Aorta (tissue), 5 donors: ENCODE measurements around the gene METTL15. TPM values are rescaled to one million over a fixed set of nuclear protein-coding genes. Genes with fewer than 3 reads are reported as not detected.

Source experiments
- ATAC-seq: fragments of 200-7000 bp; cut with Tn5 transposase; one replicate; pipeline ENCODE4 v1.9.1; 2022; ENCODE audit warnings: moderate library complexity; ENCODE audit not compliant: low FRiP score
- DNase-seq, 2 donors: peaks; one replicate each; pipeline ENCODE4 v3.0.0-alpha.2; 2020
- H3K27ac ChIP-seq, 2 donors: one replicate each; pipeline ENCODE4 v1.5.1; 2013; ENCODE audit warnings: low read length in 2 of 2, mild to moderate bottlenecking in 2 of 2, moderate library complexity in 2 of 2, control low read depth in 1 of 2, inconsistent platforms in 1 of 2, low read depth in 1 of 2
- H3K27me3 ChIP-seq, 2 donors: one replicate each; pipeline ENCODE4 v1.6.1; 2013; ENCODE audit warnings: control low read depth in 1 of 2, low read length in 1 of 2, mild to moderate bottlenecking in 1 of 2, moderate library complexity in 1 of 2; ENCODE audit not compliant: insufficient read depth in 2 of 2, control insufficient read depth in 1 of 2
- H3K36me3 ChIP-seq, 2 donors: one replicate each; pipeline ENCODE4 v1.6.1; 2013; ENCODE audit warnings: control low read depth in 1 of 2, low read length in 1 of 2, mild to moderate bottlenecking in 1 of 2; ENCODE audit not compliant: insufficient read depth in 2 of 2, control insufficient read depth in 1 of 2
- H3K4me1 ChIP-seq, 2 donors: one replicate each; pipeline ENCODE4 v1.6.1; 2013; ENCODE audit warnings: low read length in 2 of 2, control low read depth in 1 of 2, mild to moderate bottlenecking in 1 of 2, moderate library complexity in 1 of 2; ENCODE audit not compliant: insufficient read depth in 2 of 2, control insufficient read depth in 1 of 2
- H3K4me3 ChIP-seq, 2 donors: one replicate each; pipeline ENCODE4 v1.5.1; 2013; ENCODE audit warnings: low read length in 2 of 2, control low read depth in 1 of 2, mild to moderate bottlenecking in 1 of 2
- H3K9me3 ChIP-seq: one replicate; pipeline ENCODE4 v1.6.1; 2013; ENCODE audit warnings: mild to moderate bottlenecking, low read length; ENCODE audit not compliant: control insufficient read depth
- WGBS, 2 donors: extraction: QIAGEN DNeasy Blood & Tissue Kit; methylation state at CpG; one replicate each; pipeline ENCODE4 v1.1.7; 2013; 5-methylcytosine and 5-hydroxymethylcytosine counted together
- intact Hi-C, 2 donors: fragments of 100-400 bp; cut with DNase I; formaldehyde crosslinking; loops; one replicate each; pipeline versions ENCODE4 v1.14.2 to v1.15.0; 2022
- polyA plus RNA-seq, 2 donors: library from polyadenylated mRNA; stranded (reverse); fragments of 200-250 nt; gene quantifications; one replicate each; pipeline ENCODE4 v1.2.3, GENCODE V29; 2013
- total RNA-seq, 2 donors: library from RNA; stranded (reverse); fragmentation: NEBNext Ultra II Directional; extraction: Animal tissue kit (Norgen Biotek cat#: 25700); gene quantifications; one replicate each; pipeline ENCODE4 v1.2.1, GENCODE V29; 2021
- donor health status: healthy with polysubstance abuse.
- donor health status: Bipolar disorder and iron deficiency.
- donor health status: DM: no; HTN: no; CAD: no.
- donor health status: DM: no; HTN: no; CAD: no.
- donor health status: DM: yes; HTN: yes; CAD: no.

METTL15 gene
- total and polyA plus RNA-seq, 4 donors: 2.4 to 19.2 (median 10.5) TPM

GRCh38 chr11:28241760-28242159 is 133.6 kb downstream of the METTL15 start:
- Histone ChIP-seq H3K4me1 (peaks cover 0 to 2% of the 10 kb centered on the region in 2 donors), H3K36me3 (no peaks in the 10 kb centered on the region), H3K27ac (no peak overlapping the region), H3K27me3 (no peaks in the 10 kb centered on the region), H3K9me3 (no peaks in the 10 kb centered on the region), H3K4me3 (no peak overlapping the region)
- ATAC-seq: no peak
- no peak for DNase-seq
- intact Hi-C loops: no loop called here

DNA sequence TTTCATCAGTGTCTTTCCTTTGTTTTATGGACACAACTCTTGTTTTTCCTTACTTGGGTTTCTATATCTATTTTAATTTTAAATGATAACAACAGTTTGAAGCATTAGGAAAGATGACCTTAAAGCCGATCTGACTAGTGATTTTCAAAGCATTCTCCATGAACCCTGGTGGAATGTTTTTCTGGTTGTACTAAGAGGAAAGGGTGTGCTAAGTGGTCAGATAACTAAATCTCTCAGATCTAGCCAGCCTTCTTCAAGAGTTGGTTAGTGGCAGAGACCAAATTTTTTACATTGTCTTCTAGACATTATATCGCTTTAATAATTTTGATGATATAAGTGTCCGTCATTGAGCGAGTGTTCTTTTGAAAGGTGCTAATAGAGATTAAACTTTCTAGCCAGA is 134.4 kb downstream of the METTL15 start:
- no peaks in the 10 kb centered on the region for H3K36me3 ChIP-seq
- intact Hi-C loops: no loop called here
- no peak overlapping the region for H3K27ac ChIP-seq
- DNase-seq: no peak
- no peaks in the 10 kb centered on the region for H3K27me3 ChIP-seq
- peak; percentile 59 for ATAC-seq
- no peak overlapping the region for H3K4me3 ChIP-seq
- peaks cover 0 to 2% of the 10 kb centered on the region in 2 donors for H3K4me1 ChIP-seq
- 42 to 48% methylated on average over 4 of the region's 4 CpGs for WGBS, 2 donors
- H3K9me3 ChIP-seq: no peaks in the 10 kb centered on the region

GRCh38 chr11:28243061-28243460 is 134.9 kb downstream of the METTL15 start:
- no peaks in the 10 kb centered on the region for H3K36me3 ChIP-seq
- intact Hi-C loops: no loop called here
- ATAC-seq (peak; percentile 82), DNase-seq (no peak)
- 4 to 10% methylated on average over 2 of the region's 2 CpGs for WGBS, 2 donors
- H3K9me3 ChIP-seq: no peaks in the 10 kb centered on the region
- H3K27ac ChIP-seq: no peak overlapping the region
- peaks cover under 1 to 2% of the 10 kb centered on the region in 2 donors for H3K4me1 ChIP-seq
- peak overlapping the region in 1 of 2 donors; percentile 34 for H3K4me3 ChIP-seq
- H3K27me3 ChIP-seq: no peaks in the 10 kb centered on the region

GRCh38 chr11:28243581-28243980 is 135.4 kb downstream of the METTL15 start:
- Histone ChIP-seq H3K27me3 (no peaks in the 10 kb centered on the region), H3K36me3 (no peaks in the 10 kb centered on the region), H3K4me3 (no peak overlapping the region), H3K9me3 (no peaks in the 10 kb centered on the region), H3K4me1 (peaks cover 2% of the 10 kb centered on the region in 2 donors), H3K27ac (no peak overlapping the region)
- ATAC-seq: no peak
- WGBS, 2 donors: 2 to 9% methylated on average over 2 of the region's 2 CpGs
- intact Hi-C loops: no loop called here
- no peak for DNase-seq

GRCh38 chr11:28245131-28245530 is 136.9 kb downstream of the METTL15 start:
- DNase-seq (no peak), ATAC-seq (no peak)
- H3K27ac ChIP-seq: no peak overlapping the region
- 88 to 90% methylated on average over 2 of the region's 2 CpGs for WGBS, 2 donors
- peaks cover 2% of the 10 kb centered on the region in 2 donors for H3K4me1 ChIP-seq
- H3K36me3 ChIP-seq: no peaks in the 10 kb centered on the region
- no peaks in the 10 kb centered on the region for H3K27me3 ChIP-seq
- no peak overlapping the region for H3K4me3 ChIP-seq
- intact Hi-C loops: no loop called here
- no peaks in the 10 kb centered on the region for H3K9me3 ChIP-seq

GRCh38 chr11:28250192-28250591 is 142.0 kb downstream of the METTL15 start:
- Histone ChIP-seq H3K4me3 (no peak overlapping the region), H3K9me3 (no peaks in the 10 kb centered on the region), H3K27me3 (no peaks in the 10 kb centered on the region), H3K36me3 (no peaks in the 10 kb centered on the region), H3K4me1 (peaks cover 0 to 2% of the 10 kb centered on the region in 2 donors), H3K27ac (no peak overlapping the region)
- intact Hi-C loops: no loop called here
- DNase-seq: no peak
- ATAC-seq: no peak

GRCh38 chr11:28251257-28251656 is 143.1 kb downstream of the METTL15 start:
- H3K36me3 ChIP-seq: no peaks in the 10 kb centered on the region
- no peaks in the 10 kb centered on the region for H3K9me3 ChIP-seq
- 64 to 76% methylated on average over 2 of the region's 2 CpGs for WGBS, 2 donors

GRCh38 chr11:28257761-28258160 is 149.6 kb downstream of the METTL15 start:
- intact Hi-C loops: no loop called here
- Histone ChIP-seq H3K9me3 (no peaks in the 10 kb centered on the region), H3K4me1 (no peaks in the 10 kb centered on the region), H3K27me3 (no peaks in the 10 kb centered on the region), H3K4me3 (no peak overlapping the region), H3K36me3 (no peaks in the 10 kb centered on the region), H3K27ac (no peak overlapping the region)
- no peak for ATAC-seq
- no peak for DNase-seq

More at GRCh38 chr11:28251257-28251656, 143.1 kb downstream of the METTL15 start:
- H3K27ac ChIP-seq: no peak overlapping the region
- intact Hi-C loops: no loop called here
- H3K27me3 ChIP-seq: no peaks in the 10 kb centered on the region
- H3K4me3 ChIP-seq: no peak overlapping the region
- no peak for ATAC-seq
- peaks cover 0 to 2% of the 10 kb centered on the region in 2 donors for H3K4me1 ChIP-seq
- DNase-seq: no peak

GRCh38 chr11:28259177-28259843 is 151.1 kb downstream of the METTL15 start:
- Histone ChIP-seq H3K36me3 (no peaks in the 10 kb centered on the region), H3K9me3 (no peaks in the 10 kb centered on the region), H3K27me3 (no peaks in the 10 kb centered on the region), H3K4me1 (no peaks in the 10 kb centered on the region), H3K4me3 (no peak overlapping the region), H3K27ac (no peak overlapping the region)
- intact Hi-C loops: no loop called here
- DNase-seq: no peak
- 84 to 85% methylated on average over 8 of the region's 8 CpGs for WGBS, 2 donors
- ATAC-seq: no peak
